Right ventricle myocardium inferior (tissue), 1 donor: ENCODE data around the gene CNP. TPM values are rescaled to one million over a fixed set of nuclear protein-coding genes. Genes with fewer than 3 reads are reported as not detected.

Experiments used
- ATAC-seq: fragments of 200-7000 bp; cut with Tn5 transposase; one replicate; pipeline ENCODE4 v1.9.1; 2020; ENCODE audit warnings: mild to moderate bottlenecking, moderate library complexity
- DNase-seq: peaks from one replicate; pipeline ENCODE4 v3.0.0; 2021; ENCODE audit errors: missing footprints
- intact Hi-C: fragments of 100-400 bp; cut with DNase I; formaldehyde crosslinking; loops from one replicate; pipeline ENCODE4 v1.11.0; 2022
- total RNA-seq: library from RNA; stranded (reverse); fragmentation: NEBNext Ultra II Directional; extraction: Animal tissue kit (Norgen Biotek cat#: 25700); gene quantifications from one replicate; pipeline ENCODE4 v1.2.1, GENCODE V29; 2021
- donor health status: DM: no; HTN: yes; CAD: no; lungs with severe emphysema.

Gene CNP
- total RNA-seq, 1 donor from 2014 or later = 28.2 TPM

- intact Hi-C loops = no loop called here
- no peak for DNase-seq
- ATAC-seq = no peak
Measured at GRCh38 chr17:41939044-41939692, 27.4 kb upstream of the CNP start.

GRCh38 chr17:41939693-41940090 lies 26.9 kb upstream of the CNP start:
- intact Hi-C loops = no loop called here
- DNase-seq = no peak
- no peak for ATAC-seq

GRCh38 chr17:41941168-41941567 lies 25.4 kb upstream of the CNP start:
- intact Hi-C loops = no loop called here
- ATAC-seq = no peak
- DNase-seq = no peak

GRCh38 chr17:41942626-41943373 lies 23.8 kb upstream of the CNP start:
- DNase-seq (no peak), ATAC-seq (no peak)
- intact Hi-C loops = no loop called here

- intact Hi-C loops = no loop called here
- ATAC-seq (no peak), DNase-seq (no peak)
Measured at GRCh38 chr17:41943492-41943891, 23.1 kb upstream of the CNP start.

GRCh38 chr17:41944943-41945342 lies 21.7 kb upstream of the CNP start:
- no peak for DNase-seq
- no peak for ATAC-seq
- intact Hi-C loops = no loop called here

GRCh38 chr17:41948762-41949460 lies 17.7 kb upstream of the CNP start:
- no peak for DNase-seq
- ATAC-seq = no peak
- intact Hi-C loops = no loop called here

- intact Hi-C loops = no loop called here
- ATAC-seq = no peak
Measured at GRCh38 chr17:41956522-41956921, 10.1 kb upstream of the CNP start.

GRCh38 chr17:41957031-41957868 lies 9.3 kb upstream of the CNP start:
- DNase-seq (no peak), ATAC-seq (no peak)
- intact Hi-C loops = no loop called here

More at GRCh38 chr17:41956522-41956921, 10.1 kb upstream of the CNP start:
- DNase-seq = no peak

GRCh38 chr17:41957869-41958439 lies 8.6 kb upstream of the CNP start:
- DNase-seq = no peak
- no peak for ATAC-seq
- intact Hi-C loops = no loop called here

GRCh38 chr17:41959030-41959335 lies 7.6 kb upstream of the CNP start:
- intact Hi-C loops = no loop called here
- no peak for DNase-seq

GRCh38 chr17:41959336-41960095 lies 7.1 kb upstream of the CNP start:
- intact Hi-C loops = loop anchor here (5.0 kb wide), 1 partner anchor 143 kb away; no protein-coding TSS in a partner anchor
- DNase-seq (no peak), ATAC-seq (no peak)

More at GRCh38 chr17:41959030-41959335, 7.6 kb upstream of the CNP start:
- no peak for ATAC-seq

GRCh38 chr17:41962111-41962510 lies 4.5 kb upstream of the CNP start:
- intact Hi-C loops = loop anchor here (2.0 to 5.0 kb wide), 2 partner anchors 140 to 155 kb away; no protein-coding TSS in a partner anchor
- ATAC-seq = no peak

GRCh38 chr17:41962768-41963434 lies 3.7 kb upstream of the CNP start:
- DNase-seq (peak; percentile 86), ATAC-seq (peak; percentile 32)
- intact Hi-C loops = loop anchor here (2.0 to 5.0 kb wide), 2 partner anchors 139 to 154 kb away; no protein-coding TSS in a partner anchor

More at GRCh38 chr17:41962111-41962510, 4.5 kb upstream of the CNP start:
- no peak for DNase-seq

GRCh38 chr17:41965694-41966462 lies 717 bp upstream of the CNP start:
- ATAC-seq (peak; percentile 40), DNase-seq (no peak)
- intact Hi-C loops = loop anchor here (2.0 kb wide), 1 partner anchor 51 kb away; the partner anchor contains the start of gene DNAJC7

- no peak for ATAC-seq
- intact Hi-C loops = loop anchor here (2.0 kb wide), 1 partner anchor 49 kb away; the partner anchor contains the start of gene DNAJC7
- DNase-seq = no peak
Measured at GRCh38 chr17:41967141-41967920, 736 bp downstream of the CNP start.
